Neural progenitor cell (in vitro differentiated cells): ENCODE measurements around the gene POLDIP3. TPM values are rescaled to one million over a fixed set of nuclear protein-coding genes. Genes with fewer than 3 reads are reported as not detected.

Experiments used
- DNase-seq: peaks from one replicate; pipeline ENCODE4 v3.0.0-alpha.2; 2016; ENCODE audit warnings: low spot score
- H2AFZ ChIP-seq: fragments of 200-600 bp; sonication (generic); replicated peaks from 2 replicates; pipeline ENCODE4 v1.6.1; 2016; ENCODE audit warnings: antibody characterized with exemption
- H3F3A ChIP-seq: fragments of 200-600 bp; sonication (generic); 2 replicates; pipeline ENCODE4 v1.6.1; 2016; ENCODE audit warnings: antibody characterized with exemption, low read depth
- H3K27ac ChIP-seq: fragments of 200-600 bp; sonication (generic); 2 replicates; pipeline ENCODE4 v1.5.1; 2016; ENCODE audit warnings: mild to moderate bottlenecking
- H3K27me3 ChIP-seq: fragments of 200-600 bp; sonication (generic); 2 replicates; pipeline ENCODE4 v1.6.1; 2016; ENCODE audit warnings: mild to moderate bottlenecking, moderate library complexity
- H3K36me3 ChIP-seq: fragments of 200-600 bp; sonication (generic); 2 replicates; pipeline ENCODE4 v1.5.1; 2016
- H3K4me1 ChIP-seq: fragments of 200-600 bp; sonication (generic); 2 replicates; pipeline ENCODE4 v1.6.1; 2016; ENCODE audit warnings: mixed run types
- H3K4me2 ChIP-seq: fragments of 200-600 bp; sonication (generic); 2 replicates; pipeline ENCODE4 v1.6.1; 2016
- H3K4me3 ChIP-seq: fragments of 200-600 bp; sonication (generic); 2 replicates; pipeline ENCODE4 v1.5.1; 2016
- H3K79me2 ChIP-seq: fragments of 200-600 bp; sonication (generic); 2 replicates; pipeline ENCODE4 v1.6.1; 2016; ENCODE audit warnings: low read depth
- H3K9ac ChIP-seq: fragments of 200-600 bp; sonication (generic); 2 replicates; pipeline ENCODE4 v1.6.1; 2016
- H3K9me3 ChIP-seq: fragments of 200-600 bp; sonication (generic); 2 replicates; pipeline ENCODE4 v1.5.1; 2016; ENCODE audit warnings: low read depth
- H4K20me1 ChIP-seq: fragments of 200-600 bp; sonication (generic); 2 replicates; pipeline ENCODE4 v1.6.1; 2016; ENCODE audit warnings: low read depth
- H3K27ac Mint-ChIP-seq: 3 replicates; pipeline ENCODE4 v1.8.0; 2021; ENCODE audit warnings: mixed read lengths
- H3K27me3 Mint-ChIP-seq: 2 replicates; pipeline ENCODE4 v1.8.0; 2022; ENCODE audit warnings: low read depth, mild to moderate bottlenecking, inconsistent platforms, moderate library complexity, mixed read lengths; ENCODE audit not compliant: insufficient read depth
- H3K36me3 Mint-ChIP-seq: 3 replicates; pipeline ENCODE4 v1.8.0; 2021; ENCODE audit warnings: mixed read lengths
- H3K4me1 Mint-ChIP-seq: 3 replicates; pipeline ENCODE4 v1.8.0; 2021; ENCODE audit warnings: mixed read lengths
- H3K4me3 Mint-ChIP-seq: 3 replicates; pipeline ENCODE4 v1.8.0; 2021; ENCODE audit warnings: mild to moderate bottlenecking, moderate library complexity, mixed read lengths
- H3K9me3 Mint-ChIP-seq: 3 replicates; pipeline ENCODE4 v1.8.0; 2020; ENCODE audit warnings: mixed read lengths
- CTCF ChIP-seq: fragments of 200-600 bp; sonication (generic); IDR thresholded peaks from 2 replicates; pipeline ENCODE4 v1.5.1; 2017; ENCODE audit warnings: antibody characterized with exemption, mild to moderate bottlenecking
- EZH2 ChIP-seq: fragments of 200-600 bp; sonication (generic); IDR thresholded peaks from 2 replicates; pipeline ENCODE4 v1.6.1; 2017; ENCODE audit warnings: antibody characterized with exemption, mild to moderate bottlenecking, moderate library complexity
- EZH2phosphoT487 ChIP-seq: fragments of 200-600 bp; sonication (generic); IDR thresholded peaks from 2 replicates; pipeline ENCODE4 v1.6.1; 2017; ENCODE audit warnings: antibody characterized with exemption
- total RNA-seq: library from RNA; depleted of rRNA; stranded (reverse); fragments of >200 nt; gene quantifications from 2 replicates; pipeline ENCODE4 v1.2.3, GENCODE V29; 2015; ENCODE audit warnings: low replicate concordance

POLDIP3 gene
- total RNA-seq, 1 donor from 2014 or later: 37.8 TPM

DNA sequence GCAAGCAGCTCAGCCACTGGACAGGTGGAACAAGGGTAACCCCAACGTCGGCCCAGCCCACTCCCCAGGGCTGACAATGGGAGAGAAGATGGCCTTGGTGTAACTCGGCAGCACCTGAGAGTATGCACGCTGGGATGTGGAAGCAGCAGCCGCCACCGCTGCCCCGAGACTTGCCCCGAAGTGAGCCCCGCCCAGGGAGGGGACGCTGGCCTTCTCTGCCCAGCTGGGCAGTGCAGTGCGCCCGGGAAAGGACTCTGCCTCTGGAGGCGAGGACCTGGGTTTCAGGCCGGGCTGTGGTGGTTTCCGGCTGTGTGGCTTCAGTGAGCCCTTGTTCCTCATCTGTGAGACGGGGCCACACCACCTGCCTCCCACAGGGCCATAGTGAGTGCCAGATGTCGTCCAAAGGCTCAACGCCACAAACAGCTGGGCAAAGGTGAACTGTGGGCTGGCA is 8.6 kb upstream of the POLDIP3 start:
- Histone ChIP-seq H3K4me3 (no peak overlapping the region), H3K9me3 (no peaks in the 10 kb centered on the region), H3K9ac (no peak overlapping the region), H3K27me3 (no peaks in the 10 kb centered on the region), H2AFZ (no peak overlapping the region), H3K36me3 (no peaks in the 10 kb centered on the region), H3K4me1 (no peaks in the 10 kb centered on the region), H3K4me2 (no peak overlapping the region), H3K27ac (no peak overlapping the region), H4K20me1 (peaks cover 3% of the 10 kb centered on the region), H3K79me2 (no peaks in the 10 kb centered on the region), H3F3A (peaks cover 10% of the 10 kb centered on the region)
- peaks cover 9% of the 10 kb centered on the region for H3K27me3 Mint-ChIP-seq
- no peak for TF ChIP-seq CTCF
- no peak overlapping the region for H3K4me3 Mint-ChIP-seq
- no peak overlapping the region for H3K27ac Mint-ChIP-seq
- no peaks in the 10 kb centered on the region for H3K9me3 Mint-ChIP-seq
- no peak for DNase-seq
- H3K4me1 Mint-ChIP-seq: peaks cover 10% of the 10 kb centered on the region
- peaks cover 14% of the 10 kb centered on the region for H3K36me3 Mint-ChIP-seq

- peaks cover 18% of the 10 kb centered on the region for H3K4me1 Mint-ChIP-seq
- no peak for TF ChIP-seq EZH2
- TF ChIP-seq EZH2phosphoT487: no peak
- TF ChIP-seq CTCF: no peak
- no peak for DNase-seq
- H3K9ac ChIP-seq: no peak overlapping the region
- H3K27me3 ChIP-seq: no peaks in the 10 kb centered on the region
- peaks cover 12% of the 10 kb centered on the region for H3F3A ChIP-seq
- no peaks in the 10 kb centered on the region for H3K9me3 ChIP-seq
- H2AFZ ChIP-seq: no peak overlapping the region
- no peak overlapping the region for H3K4me3 Mint-ChIP-seq
- H3K4me3 ChIP-seq: no peak overlapping the region
- no peak overlapping the region for H3K4me2 ChIP-seq
- no peaks in the 10 kb centered on the region for H3K9me3 Mint-ChIP-seq
- peaks cover 3% of the 10 kb centered on the region for H4K20me1 ChIP-seq
- H3K36me3 Mint-ChIP-seq: peaks cover 11% of the 10 kb centered on the region
- peaks cover 9% of the 10 kb centered on the region for H3K27me3 Mint-ChIP-seq
- H3K36me3 ChIP-seq: no peaks in the 10 kb centered on the region
- no peaks in the 10 kb centered on the region for H3K4me1 ChIP-seq
- H3K79me2 ChIP-seq: no peaks in the 10 kb centered on the region
- no peak overlapping the region for H3K27ac ChIP-seq
- H3K27ac Mint-ChIP-seq: no peak overlapping the region
Measured at GRCh38 chr22:42622061-42622710, 7.5 kb upstream of the POLDIP3 start.

- H3K27me3 Mint-ChIP-seq: peaks cover 9% of the 10 kb centered on the region
- H3K4me1 Mint-ChIP-seq: peaks cover 22% of the 10 kb centered on the region
- peaks cover 17% of the 10 kb centered on the region for H3F3A ChIP-seq
- H3K27ac ChIP-seq: no peak overlapping the region
- H4K20me1 ChIP-seq: peaks cover 3% of the 10 kb centered on the region
- no peaks in the 10 kb centered on the region for H3K4me1 ChIP-seq
- no peaks in the 10 kb centered on the region for H3K9me3 ChIP-seq
- no peak overlapping the region for H3K4me2 ChIP-seq
- no peaks in the 10 kb centered on the region for H3K27me3 ChIP-seq
- no peak overlapping the region for H3K4me3 ChIP-seq
- H3K9ac ChIP-seq: no peak overlapping the region
- no peak overlapping the region for H2AFZ ChIP-seq
- no peak overlapping the region for H3K27ac Mint-ChIP-seq
- no peaks in the 10 kb centered on the region for H3K79me2 ChIP-seq
- peaks cover 9% of the 10 kb centered on the region for H3K36me3 Mint-ChIP-seq
- DNase-seq: peak; percentile 93
- TF ChIP-seq EZH2 (no peak), CTCF (peak; percentile 97)
- no peaks in the 10 kb centered on the region for H3K36me3 ChIP-seq
- no peaks in the 10 kb centered on the region for H3K9me3 Mint-ChIP-seq
- no peak overlapping the region for H3K4me3 Mint-ChIP-seq
Measured at GRCh38 chr22:42621505-42622002, 6.9 kb upstream of the POLDIP3 start.
